GM23248 (cell line): ENCODE data around the gene MOV10. TPM values are rescaled to one million over a fixed set of nuclear protein-coding genes. Genes with fewer than 3 reads are reported as not detected.

Experiments used
- DNase-seq: peaks from one replicate; pipeline ENCODE4 v3.0.0-alpha.2; 2015
- H2AFZ ChIP-seq: fragments of 200-600 bp; sonication (generic); 2 replicates; pipeline ENCODE4 v1.6.1; 2016; ENCODE audit warnings: antibody characterized with exemption
- H3F3A ChIP-seq: fragments of 200-600 bp; sonication (generic); 2 replicates; pipeline ENCODE4 v1.6.1; 2016; ENCODE audit warnings: mild to moderate bottlenecking, antibody characterized with exemption, mixed run types; ENCODE audit not compliant: insufficient read depth
- H3K27ac ChIP-seq: fragments of 200-600 bp; sonication (generic); 2 replicates; pipeline ENCODE4 v1.5.1; 2016; ENCODE audit warnings: mild to moderate bottlenecking
- H3K27me3 ChIP-seq: fragments of 200-600 bp; sonication (generic); replicated peaks from 2 replicates; pipeline ENCODE4 v1.6.1; 2016; ENCODE audit warnings: mild to moderate bottlenecking; ENCODE audit not compliant: insufficient read depth
- H3K36me3 ChIP-seq: fragments of 200-600 bp; sonication (generic); 2 replicates; pipeline ENCODE4 v1.6.1; 2016; ENCODE audit warnings: low read depth, mild to moderate bottlenecking
- H3K4me1 ChIP-seq: fragments of 200-600 bp; sonication (generic); 2 replicates; pipeline ENCODE4 v1.6.1; 2016; ENCODE audit warnings: mild to moderate bottlenecking; ENCODE audit not compliant: insufficient read depth
- H3K4me2 ChIP-seq: fragments of 200-600 bp; sonication (generic); one replicate; pipeline ENCODE4 v1.6.1; 2016; ENCODE audit warnings: mild to moderate bottlenecking; ENCODE audit not compliant: unreplicated experiment
- H3K4me3 ChIP-seq: fragments of 200-600 bp; sonication (generic); 2 replicates; pipeline ENCODE4 v1.5.1; 2016; ENCODE audit warnings: mild to moderate bottlenecking
- H3K79me2 ChIP-seq: fragments of 200-600 bp; sonication (generic); 2 replicates; pipeline ENCODE4 v1.6.1; 2016; ENCODE audit warnings: mild to moderate bottlenecking; ENCODE audit not compliant: insufficient read depth
- H3K9ac ChIP-seq: fragments of 200-600 bp; sonication (generic); 2 replicates; pipeline ENCODE4 v1.6.1; 2016; ENCODE audit warnings: mild to moderate bottlenecking
- H3K9me2 ChIP-seq: fragments of 200-600 bp; sonication (generic); 2 replicates; pipeline ENCODE4 v1.6.1; 2016; ENCODE audit warnings: mixed run types, mild to moderate bottlenecking, moderate library complexity; ENCODE audit not compliant: insufficient read depth
- H3K9me3 ChIP-seq: fragments of 200-600 bp; sonication (generic); one replicate; pipeline ENCODE4 v1.6.1; 2017; ENCODE audit warnings: low read depth
- H4K20me1 ChIP-seq: fragments of 200-600 bp; sonication (generic); 2 replicates; pipeline ENCODE4 v1.6.0; 2016; ENCODE audit not compliant: insufficient read depth
- EZH2 ChIP-seq: fragments of 200-600 bp; sonication (generic); IDR thresholded peaks from 2 replicates; pipeline ENCODE4 v1.6.1; 2018; ENCODE audit warnings: antibody characterized with exemption, mild to moderate bottlenecking; ENCODE audit not compliant: insufficient read depth, poor library complexity, severe bottlenecking
- EZH2phosphoT487 ChIP-seq: fragments of 200-600 bp; sonication (generic); IDR thresholded peaks from 2 replicates; pipeline ENCODE4 v1.6.1; 2018; ENCODE audit warnings: antibody characterized with exemption, moderate library complexity, mild to moderate bottlenecking, low read depth; ENCODE audit not compliant: insufficient read depth
- WGBS, 2 experiments: methylation state at CpG; one replicate each; pipeline ENCODE4 v1.1.6; 2015 to 2017; ENCODE audit warnings: low lambda C conversion rate in 2 of 2, low coverage in 1 of 2; ENCODE audit errors: missing lambda C conversion rate in 2 of 2; 5-methylcytosine and 5-hydroxymethylcytosine counted together
- in situ Hi-C: fragments of 300-500 bp; cut with MboI; formaldehyde crosslinking; loops from 2 replicates; pipeline ENCODE4 v1.15.0; 2020
- polyA plus RNA-seq: library from polyadenylated mRNA; unstranded; fragments of >200 nt; fragmentation: Nextera tagmentation; extraction: Ambion mirVana; gene quantifications from 2 replicates; pipeline ENCODE4 v1.2.1, GENCODE V29; 2016
- total RNA-seq: library from RNA; depleted of rRNA; stranded (reverse); fragments of >200 nt; shearing (Covaris generic); gene quantifications from 2 replicates; pipeline ENCODE4 v1.2.3, GENCODE V29; 2014

The MOV10 gene
- total and polyA plus RNA-seq, 2 experiments from 2014 or later: 16.5 to 29.1 TPM

DNA sequence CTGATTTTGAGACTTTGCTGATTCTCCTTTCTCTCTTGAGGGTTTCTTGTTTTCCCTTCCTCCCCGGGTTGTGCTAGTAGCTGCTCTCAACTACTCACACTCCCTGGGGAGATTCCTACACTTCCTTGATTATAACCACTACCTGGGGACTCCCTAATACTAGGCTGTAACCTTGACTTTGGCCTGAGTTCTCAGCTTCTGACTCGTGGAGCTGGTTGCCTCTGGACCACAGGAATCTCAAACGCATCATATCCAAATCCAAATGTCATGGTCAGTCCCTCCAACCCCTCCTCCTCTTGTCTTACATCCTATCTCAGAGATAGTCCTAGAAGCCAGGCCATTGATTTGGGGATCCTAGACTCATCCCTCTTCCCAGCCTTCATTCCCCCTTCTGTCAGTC lies 12.0 kb downstream of the MOV10 start:
- DNase-seq: no peak
- peaks cover 5% of the 10 kb centered on the region for H3K4me1 ChIP-seq
- H3K4me3 ChIP-seq: no peak overlapping the region
- no peaks in the 10 kb centered on the region for H3K36me3 ChIP-seq
- peaks cover 12% of the 10 kb centered on the region for H3F3A ChIP-seq
- no peak overlapping the region for H3K9ac ChIP-seq
- 49 to 65% methylated on average over 3 of the region's 3 CpGs for WGBS, 2 experiments
- no peaks in the 10 kb centered on the region for H4K20me1 ChIP-seq
- no peak overlapping the region for H3K27ac ChIP-seq
- H3K9me3 ChIP-seq: no peaks in the 10 kb centered on the region
- H2AFZ ChIP-seq: no peak overlapping the region
- no peak overlapping the region for H3K4me2 ChIP-seq
- H3K79me2 ChIP-seq: peaks cover 20% of the 10 kb centered on the region; the same call in 1 of the 2 replicates
- in situ Hi-C loops: no loop called here
- no peaks in the 10 kb centered on the region for H3K27me3 ChIP-seq
- TF ChIP-seq EZH2phosphoT487 (no peak), EZH2 (no peak)
- H3K9me2 ChIP-seq: no peaks in the 10 kb centered on the region

GRCh38 chr1:112686835-112687234 lies 12.4 kb downstream of the MOV10 start:
- DNase-seq: no peak
- no peak overlapping the region for H3K27ac ChIP-seq
- peaks cover 5% of the 10 kb centered on the region for H3K4me1 ChIP-seq
- H3K9me2 ChIP-seq: no peaks in the 10 kb centered on the region
- H3K9ac ChIP-seq: no peak overlapping the region
- no peak overlapping the region for H3K4me2 ChIP-seq
- H4K20me1 ChIP-seq: no peaks in the 10 kb centered on the region
- in situ Hi-C loops: no loop called here
- peaks cover 17% of the 10 kb centered on the region; the same call in 1 of the 2 replicates for H3K79me2 ChIP-seq
- H3F3A ChIP-seq: peaks cover 12% of the 10 kb centered on the region
- no peaks in the 10 kb centered on the region for H3K36me3 ChIP-seq
- 96 to 100% methylated on average over 4 of the region's 4 CpGs for WGBS, 2 experiments
- TF ChIP-seq EZH2phosphoT487 (no peak), EZH2 (no peak)
- no peak overlapping the region for H2AFZ ChIP-seq
- no peaks in the 10 kb centered on the region for H3K27me3 ChIP-seq
- no peak overlapping the region for H3K4me3 ChIP-seq
- no peaks in the 10 kb centered on the region for H3K9me3 ChIP-seq

- DNase-seq: no peak
- TF ChIP-seq EZH2 (no peak), EZH2phosphoT487 (no peak)
- Histone ChIP-seq H3K79me2 (peaks cover 13% of the 10 kb centered on the region; the same call in 1 of the 2 replicates), H2AFZ (no peak overlapping the region), H3F3A (peaks cover 12% of the 10 kb centered on the region), H3K27me3 (no peaks in the 10 kb centered on the region), H3K4me2 (no peak overlapping the region), H3K9me2 (no peaks in the 10 kb centered on the region), H3K27ac (no peak overlapping the region), H3K36me3 (no peaks in the 10 kb centered on the region), H3K9ac (no peak overlapping the region), H3K4me1 (peaks cover 5% of the 10 kb centered on the region), H4K20me1 (no peaks in the 10 kb centered on the region), H3K9me3 (no peaks in the 10 kb centered on the region), H3K4me3 (no peak overlapping the region)
- 81 to 84% methylated on average over 4 of the region's 4 CpGs for WGBS, 2 experiments
- in situ Hi-C loops: no loop called here
Measured at GRCh38 chr1:112687361-112687760, 12.9 kb downstream of the MOV10 start.

GRCh38 chr1:112687785-112688496 lies 13.5 kb downstream of the MOV10 start:
- H3K27ac ChIP-seq: no peak overlapping the region
- H3K79me2 ChIP-seq: peaks cover 12% of the 10 kb centered on the region; the same call in 1 of the 2 replicates
- 88 to 90% methylated on average over 13 of the region's 13 CpGs for WGBS, 2 experiments
- peaks cover 5% of the 10 kb centered on the region for H3K4me1 ChIP-seq
- DNase-seq: no peak
- no peak overlapping the region for H3K9ac ChIP-seq
- no peaks in the 10 kb centered on the region for H3K27me3 ChIP-seq
- peaks cover 12% of the 10 kb centered on the region for H3F3A ChIP-seq
- no peak for TF ChIP-seq EZH2
- H4K20me1 ChIP-seq: no peaks in the 10 kb centered on the region
- no peak overlapping the region for H3K4me2 ChIP-seq
- H3K9me2 ChIP-seq: no peaks in the 10 kb centered on the region
- no peaks in the 10 kb centered on the region for H3K36me3 ChIP-seq
- H3K4me3 ChIP-seq: no peak overlapping the region
- no peak overlapping the region for H2AFZ ChIP-seq
- no peaks in the 10 kb centered on the region for H3K9me3 ChIP-seq
- in situ Hi-C loops: no loop called here

- H3K4me2 ChIP-seq: no peak overlapping the region
- DNase-seq: no peak
- H3K36me3 ChIP-seq: no peaks in the 10 kb centered on the region; the same call in 1 of the 2 replicates
- H3K4me3 ChIP-seq: no peak overlapping the region
- H3K79me2 ChIP-seq: 0 out of 2 replicates have a peak, but pooled peaks cover 7% of the 10 kb centered on the region
- no peak overlapping the region for H3K9ac ChIP-seq
- no peaks in the 10 kb centered on the region for H4K20me1 ChIP-seq
- TF ChIP-seq EZH2phosphoT487 (no peak), EZH2 (no peak)
- WGBS, 2 experiments: 85 to 89% methylated on average over 13 of the region's 13 CpGs
- peaks cover 5% of the 10 kb centered on the region for H3K4me1 ChIP-seq
- no peak overlapping the region for H3K27ac ChIP-seq
- H3K9me2 ChIP-seq: no peaks in the 10 kb centered on the region
- H3F3A ChIP-seq: peaks cover 12% of the 10 kb centered on the region
- in situ Hi-C loops: no loop called here
- no peak overlapping the region for H2AFZ ChIP-seq
- H3K9me3 ChIP-seq: no peaks in the 10 kb centered on the region
- H3K27me3 ChIP-seq: no peaks in the 10 kb centered on the region
Measured at GRCh38 chr1:112688781-112689193, 14.3 kb downstream of the MOV10 start.
